OCI-LY7 (cell line): ENCODE results near the gene PTCD3. TPM values are rescaled to one million over a fixed set of nuclear protein-coding genes. Genes with fewer than 3 reads are reported as not detected.

ENCODE experiments used
- BruUV-seq: library from RNA; stranded (reverse); fragments of 400-500 nt; replicated peaks from 2 replicates; lab custom pipeline; 2021; lab: Mats Ljungman, UMichigan
- CTCF ChIA-PET: fragments of 300-600 bp; sonication (Branson Sonifier 250); formaldehyde crosslinking; loops from one replicate; lab custom pipeline; 2022; ENCODE audit warnings: antibody characterized with exemption; ENCODE audit not compliant: unreplicated experiment; lab: Charles Lee
- POLR2A ChIA-PET: fragments of 300-600 bp; sonication (Branson Sonifier 250); formaldehyde crosslinking; loops from one replicate; lab custom pipeline; 2022; ENCODE audit warnings: antibody characterized with exemption; lab: Charles Lee
- DNase-seq: peaks from one replicate; pipeline ENCODE4 v3.0.0-alpha.2; 2015; ENCODE audit warnings: low spot score
- H2AFZ ChIP-seq: fragments of 200-600 bp; sonication (generic), shearing (Covaris generic); 2 replicates; pipeline ENCODE4 v1.6.1; 2014; ENCODE audit warnings: mild to moderate bottlenecking, antibody characterized with exemption, low read length, moderate library complexity
- H3K27ac ChIP-seq: fragments of 200-600 bp; sonication (generic); 2 replicates; pipeline ENCODE4 v1.5.1; 2014; ENCODE audit warnings: mixed run types, low read depth, mild to moderate bottlenecking, moderate library complexity, low read length, inconsistent platforms; ENCODE audit not compliant: poor library complexity, severe bottlenecking
- H3K36me3 ChIP-seq: fragments of 200-600 bp; sonication (generic); 2 replicates; pipeline ENCODE4 v1.6.1; 2014; ENCODE audit warnings: mild to moderate bottlenecking, antibody characterized with exemption, low read length, moderate library complexity, mixed read lengths; ENCODE audit not compliant: insufficient read depth
- H3K4me1 ChIP-seq: fragments of 200-600 bp; sonication (generic); 2 replicates; pipeline ENCODE4 v1.5.1; 2014; ENCODE audit warnings: mild to moderate bottlenecking, low read length; ENCODE audit not compliant: insufficient read depth, poor library complexity, severe bottlenecking
- H3K4me2 ChIP-seq: fragments of 200-600 bp; sonication (generic); 2 replicates; pipeline ENCODE4 v1.6.1; 2014; ENCODE audit warnings: mild to moderate bottlenecking, low read length
- H3K4me3 ChIP-seq: fragments of 200-600 bp; sonication (generic); 2 replicates; pipeline ENCODE4 v1.5.1; 2014; ENCODE audit warnings: mild to moderate bottlenecking, low read depth, low read length; ENCODE audit not compliant: poor library complexity, severe bottlenecking
- H3K79me2 ChIP-seq: fragments of 200-600 bp; sonication (generic); 2 replicates; pipeline ENCODE4 v1.6.1; 2016; ENCODE audit warnings: low read depth, mild to moderate bottlenecking, low read length, moderate library complexity, mixed read lengths; ENCODE audit not compliant: insufficient read depth
- H3K9me2 ChIP-seq: fragments of 200-600 bp; sonication (generic); 2 replicates; pipeline ENCODE4 v1.6.1; 2016; ENCODE audit warnings: mild to moderate bottlenecking, low read length, mixed read lengths; ENCODE audit not compliant: insufficient read depth
- H3K9me3 ChIP-seq: fragments of 200-600 bp; sonication (generic); 2 replicates; pipeline ENCODE4 v1.6.1; 2014; ENCODE audit warnings: mild to moderate bottlenecking, mixed run types, low read length, mixed read lengths
- H4K20me1 ChIP-seq: fragments of 200-600 bp; sonication (generic); 2 replicates; pipeline ENCODE4 v1.6.1; 2014; ENCODE audit warnings: mild to moderate bottlenecking, antibody characterized with exemption, low read length, moderate library complexity, mixed read lengths; ENCODE audit not compliant: insufficient read depth
- CTCF ChIP-seq: fragments of 200-600 bp; sonication (generic); conservative IDR thresholded peaks from 2 replicates; pipeline ENCODE4 v1.5.1; 2014; ENCODE audit warnings: mild to moderate bottlenecking, antibody characterized with exemption, low read length, moderate library complexity, mixed read lengths
- EZH2phosphoT487 ChIP-seq: fragments of 200-600 bp; sonication (generic); IDR thresholded peaks from 2 replicates; pipeline ENCODE4 v1.6.1; 2018; ENCODE audit warnings: low read depth, borderline replicate concordance, mild to moderate bottlenecking, mixed run types, antibody characterized with exemption, low read length, moderate library complexity, mixed read lengths
- intact Hi-C: fragments of 100-400 bp; cut with micrococcal nuclease; formaldehyde crosslinking; loops from one replicate; pipeline ENCODE4 v1.10.0; 2022; ENCODE audit not compliant: unreplicated experiment
- total RNA-seq, 2 experiments: library from RNA; depleted of rRNA in 1 of 2; stranded (reverse); fragments of >200 nt in 1 of 2; shearing (Covaris generic) in 1 of 2; gene quantifications; 2 replicates each; pipeline ENCODE4 v1.2.3, GENCODE V29; 2014 to 2022

Gene PTCD3
- total RNA-seq, 2 experiments from 2014 or later, result 152 to 215 TPM

DNA sequence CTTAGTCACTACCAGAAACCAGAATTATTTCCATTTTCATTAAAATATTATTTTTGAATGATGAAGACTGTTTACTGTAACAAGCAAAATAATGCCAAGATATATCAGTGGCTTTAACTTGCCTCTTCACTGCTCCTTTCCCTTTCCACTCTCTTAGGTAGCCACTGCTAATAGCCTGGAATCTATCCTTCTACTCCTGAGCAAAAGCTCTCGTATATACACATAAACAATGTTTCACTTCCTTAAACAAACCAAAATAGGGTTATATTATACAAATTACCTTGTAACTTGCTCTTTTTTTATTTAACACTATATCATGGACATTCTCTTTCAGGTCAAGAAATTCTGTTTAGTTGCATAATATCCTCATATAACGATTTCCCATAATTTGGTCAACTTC is 68.4 kb downstream of the PTCD3 start:
- peaks cover 96% of the 10 kb centered on the region for H3K36me3 ChIP-seq
- intact Hi-C loops, result no loop called here

GRCh38 chr2:86175828-86176227 is 69.8 kb downstream of the PTCD3 start:
- no TSS peak for BruUV-seq
- Histone ChIP-seq H3K27ac (no peak overlapping the region), H3K4me2 (no peak overlapping the region), H2AFZ (no peak overlapping the region), H3K9me2 (no peaks in the 10 kb centered on the region), H3K36me3 (peaks cover 88% of the 10 kb centered on the region), H3K9me3 (no peaks in the 10 kb centered on the region), H3K4me1 (peaks cover 12% of the 10 kb centered on the region), H3K4me3 (no peak overlapping the region), H4K20me1 (peaks cover 12% of the 10 kb centered on the region; the same call in 1 of the 2 replicates), H3K79me2 (peaks cover 44% of the 10 kb centered on the region)
- intact Hi-C loops, result no loop called here
- TF ChIP-seq EZH2phosphoT487, result no peak
- no peak for TF ChIP-seq CTCF
- ChIA-PET POLR2A (interaction anchor here (0.7 kb wide), 1 partner anchor 511 kb away, joined by 3 read pairs; no protein-coding TSS in a partner anchor), CTCF (interaction anchor here (1.5 kb wide), 1 partner anchor 10 kb away, joined by 3 read pairs; no protein-coding TSS in a partner anchor)
- DNase-seq, result no peak

More for the DNA sequence above, 68.4 kb downstream of the PTCD3 start:
- Histone ChIP-seq H3K27ac (peak overlapping the region; percentile 5), H3K4me2 (peak overlapping the region; percentile 25), H3K79me2 (peaks cover 35% of the 10 kb centered on the region; the same call in 1 of the 2 replicates), H4K20me1 (peaks cover 12% of the 10 kb centered on the region; the same call in 1 of the 2 replicates), H2AFZ (no peak overlapping the region), H3K4me3 (no peak overlapping the region), H3K9me3 (no peaks in the 10 kb centered on the region), H3K9me2 (no peaks in the 10 kb centered on the region), H3K4me1 (peaks cover 12% of the 10 kb centered on the region)
- POLR2A ChIA-PET, result interaction anchor here (0.6 kb wide), 1 partner anchor 429 kb away, joined by 4 read pairs; no protein-coding TSS in a partner anchor
- no peak for TF ChIP-seq EZH2phosphoT487
- TF ChIP-seq CTCF, result no peak
- BruUV-seq, result no TSS peak
- CTCF ChIA-PET, result no interaction called here
- no peak for DNase-seq

GRCh38 chr2:86176597-86176996 is 70.6 kb downstream of the PTCD3 start:
- Histone ChIP-seq H3K36me3 (peaks cover 85% of the 10 kb centered on the region), H3K9me2 (no peaks in the 10 kb centered on the region), H3K4me1 (peaks cover 12% of the 10 kb centered on the region), H3K4me2 (no peak overlapping the region), H3K9me3 (no peaks in the 10 kb centered on the region), H3K4me3 (no peak overlapping the region), H2AFZ (no peak overlapping the region), H3K27ac (no peak overlapping the region), H3K79me2 (peaks cover 52% of the 10 kb centered on the region), H4K20me1 (peaks cover 12% of the 10 kb centered on the region; the same call in 1 of the 2 replicates)
- no TSS peak for BruUV-seq
- no peak for TF ChIP-seq EZH2phosphoT487
- no peak for TF ChIP-seq CTCF
- ChIA-PET POLR2A (interaction anchor here (0.7 kb wide), 1 partner anchor 512 kb away, joined by 3 read pairs; no protein-coding TSS in a partner anchor), CTCF (interaction anchor here (1.5 kb wide), 1 partner anchor 10 kb away, joined by 3 read pairs; no protein-coding TSS in a partner anchor)
- DNase-seq, result no peak
- intact Hi-C loops, result no loop called here
